Smooth muscle cell (in vitro differentiated cells): ENCODE data around the gene ZNF445. TPM values are rescaled to one million over a fixed set of nuclear protein-coding genes. Genes with fewer than 3 reads are reported as not detected.
"Not testable (repeated sequence)": the region's sequence is repeated elsewhere in the genome, so short reads cannot be mapped to it uniquely, and the experiment has no call there.

Experiments used
- DNase-seq: peaks from one replicate; lab custom pipeline; 2025; ENCODE audit not compliant: unreplicated experiment; lab: John Stamatoyannopoulos, UW
- H2AFZ ChIP-seq: fragments of 200-600 bp; sonication (generic); 2 replicates; pipeline ENCODE4 v1.6.0; 2016; ENCODE audit warnings: antibody characterized with exemption, low read depth, mild to moderate bottlenecking
- H3F3A ChIP-seq: fragments of 200-600 bp; sonication (generic); 2 replicates; pipeline ENCODE4 v1.6.0; 2017; ENCODE audit warnings: antibody characterized with exemption, low read depth
- H3K27ac ChIP-seq: fragments of 200-600 bp; sonication (generic); 2 replicates; pipeline ENCODE4 v1.5.1; 2016; ENCODE audit warnings: low read depth, mild to moderate bottlenecking
- H3K27me3 ChIP-seq: fragments of 200-600 bp; sonication (generic); 2 replicates; pipeline ENCODE4 v1.6.1; 2016; ENCODE audit warnings: low read depth, mild to moderate bottlenecking
- H3K36me3 ChIP-seq: fragments of 200-600 bp; sonication (generic); 2 replicates; pipeline ENCODE4 v1.5.1; 2016; ENCODE audit warnings: low read depth
- H3K4me1 ChIP-seq: fragments of 200-600 bp; sonication (generic); 2 replicates; pipeline ENCODE4 v1.5.1; 2016; ENCODE audit warnings: low read depth
- H3K4me2 ChIP-seq: fragments of 200-600 bp; sonication (generic); 2 replicates; pipeline ENCODE4 v1.6.0; 2016; ENCODE audit warnings: mild to moderate bottlenecking
- H3K4me3 ChIP-seq: fragments of 200-600 bp; sonication (generic); 2 replicates; pipeline ENCODE4 v1.5.1; 2016; ENCODE audit warnings: mild to moderate bottlenecking
- H3K79me2 ChIP-seq: fragments of 200-600 bp; sonication (generic); 2 replicates; pipeline ENCODE4 v1.6.0; 2016; ENCODE audit warnings: low read depth, mild to moderate bottlenecking
- H3K9ac ChIP-seq: fragments of 200-600 bp; sonication (generic); 2 replicates; pipeline ENCODE4 v1.6.0; 2016; ENCODE audit warnings: low read depth
- H3K9me3 ChIP-seq: fragments of 200-600 bp; sonication (generic); replicated peaks from 2 replicates; pipeline ENCODE4 v1.5.1; 2016; ENCODE audit warnings: low read depth
- H4K20me1 ChIP-seq: fragments of 200-600 bp; sonication (generic); 2 replicates; pipeline ENCODE4 v1.6.0; 2016; ENCODE audit warnings: low read depth
- CTCF ChIP-seq: fragments of 200-600 bp; sonication (generic); IDR thresholded peaks from 2 replicates; pipeline ENCODE4 v1.5.1; 2017; ENCODE audit warnings: borderline replicate concordance, mild to moderate bottlenecking, antibody characterized with exemption; ENCODE audit not compliant: insufficient read depth, poor library complexity, severe bottlenecking
- WGBS: methylation state at CpG from one replicate; pipeline ENCODE4 v1.1.7; 2016; ENCODE audit warnings: low lambda C conversion rate; 5-methylcytosine and 5-hydroxymethylcytosine counted together
- polyA plus RNA-seq: library from polyadenylated mRNA; unstranded; fragments of >200 nt; fragmentation: Nextera tagmentation; extraction: Ambion mirVana; gene quantifications from 2 replicates; pipeline ENCODE4 v1.2.1, GENCODE V29; 2016
- total RNA-seq: library from RNA; depleted of rRNA; stranded (reverse); fragments of >200 nt; gene quantifications from 2 replicates; pipeline ENCODE4 v1.2.3, GENCODE V29; 2014

Gene ZNF445
- total and polyA plus RNA-seq, 2 experiments from 2014 or later, result 4.7 to 8.5 TPM

- Histone ChIP-seq H3K79me2 (peaks cover 71% of the 10 kb centered on the region), H3K9ac (no peak overlapping the region), H3K27me3 (no peaks in the 10 kb centered on the region), H3F3A (peaks cover 8% of the 10 kb centered on the region), H3K9me3 (no peaks in the 10 kb centered on the region), H3K36me3 (peaks cover 16% of the 10 kb centered on the region), H3K27ac (peak overlapping the region; percentile 89), H3K4me2 (no peak overlapping the region), H3K4me3 (no peak overlapping the region), H2AFZ (no peak overlapping the region), H3K4me1 (peaks cover 7% of the 10 kb centered on the region), H4K20me1 (peaks cover 58% of the 10 kb centered on the region)
- no peak for DNase-seq
- WGBS, result 76% methylated on average over 1 of the region's 1 CpG
- TF ChIP-seq CTCF, result no peak
These were observed 10.2 kb downstream of the ZNF445 start for GRCh38 chr3:44467241-44467640.

GRCh38 chr3:44464920-44465319, 12.6 kb downstream of the ZNF445 start:
- Histone ChIP-seq H3K79me2 (peaks cover 51% of the 10 kb centered on the region), H3K36me3 (peaks cover 16% of the 10 kb centered on the region), H4K20me1 (peaks cover 36% of the 10 kb centered on the region)
- not testable (repeated sequence) for H3K4me1 ChIP-seq, DNase-seq, H3K4me2 ChIP-seq, H3K9me3 ChIP-seq, H3K27ac ChIP-seq, H3K9ac ChIP-seq, H3K4me3 ChIP-seq, H3F3A ChIP-seq, H3K27me3 ChIP-seq, H2AFZ ChIP-seq
- WGBS, result 98% methylated on average over 7 of the region's 7 CpGs

- no peak overlapping the region for H2AFZ ChIP-seq
- H3K4me3 ChIP-seq, result no peak overlapping the region
- peaks cover 32% of the 10 kb centered on the region for H4K20me1 ChIP-seq
- no peak overlapping the region for H3K27ac ChIP-seq
- H3K27me3 ChIP-seq, result no peaks in the 10 kb centered on the region
- H3K4me1 ChIP-seq, result peaks cover 7% of the 10 kb centered on the region
- no peak overlapping the region for H3K9ac ChIP-seq
- no peak overlapping the region for H3K4me2 ChIP-seq
- peaks cover 8% of the 10 kb centered on the region for H3F3A ChIP-seq
- DNase-seq, result no peak
- no peak for TF ChIP-seq CTCF
- peaks cover 18% of the 10 kb centered on the region for H3K36me3 ChIP-seq
- WGBS, result 96% methylated on average over 7 of the region's 7 CpGs
- peaks cover 51% of the 10 kb centered on the region for H3K79me2 ChIP-seq
- H3K9me3 ChIP-seq, result no peaks in the 10 kb centered on the region
These were observed 13.0 kb downstream of the ZNF445 start for GRCh38 chr3:44464509-44464908.

- H3K4me2 ChIP-seq, H3K4me1 ChIP-seq, H3K27me3 ChIP-seq, H3K4me3 ChIP-seq, H2AFZ ChIP-seq, DNase-seq, H3K9ac ChIP-seq, H3K9me3 ChIP-seq, H3K27ac ChIP-seq, H3F3A ChIP-seq: not testable (repeated sequence)
- WGBS, result 96% methylated on average over 4 of the region's 4 CpGs
- Histone ChIP-seq H3K36me3 (peaks cover 44% of the 10 kb centered on the region), H4K20me1 (peaks cover 23% of the 10 kb centered on the region), H3K79me2 (peaks cover 54% of the 10 kb centered on the region)
These were observed 17.4 kb downstream of the ZNF445 start for GRCh38 chr3:44460050-44460449.

GRCh38 chr3:44455318-44455717, 22.2 kb downstream of the ZNF445 start:
- no peaks in the 10 kb centered on the region for H3F3A ChIP-seq
- no peak overlapping the region for H3K4me3 ChIP-seq
- peaks cover 44% of the 10 kb centered on the region for H3K36me3 ChIP-seq
- peaks cover 49% of the 10 kb centered on the region for H3K79me2 ChIP-seq
- DNase-seq, result no peak
- 97% methylated on average over 10 of the region's 10 CpGs for WGBS
- no peaks in the 10 kb centered on the region for H3K27me3 ChIP-seq
- H3K9me3 ChIP-seq, result no peaks in the 10 kb centered on the region
- H3K4me1 ChIP-seq, result no peaks in the 10 kb centered on the region
- peaks cover 38% of the 10 kb centered on the region for H4K20me1 ChIP-seq
- no peak overlapping the region for H3K4me2 ChIP-seq
- H3K9ac ChIP-seq, result no peak overlapping the region
- no peak overlapping the region for H3K27ac ChIP-seq
- TF ChIP-seq CTCF, result no peak
- H2AFZ ChIP-seq, result no peak overlapping the region
